Measurements from ENCODE around the gene SRCAP.

- TF ChIP-seq GATA2 (IDR thresholded peaks at IDR 0.05; ENCODE audit: low read depth, low read length): no peak
- no peak for TF ChIP-seq GATA3 (IDR thresholded peaks at IDR 0.05; ENCODE audit: low read depth, low read length)
Observed at GRCh38 chr16:30745082-30745481, 46.1 kb downstream of the SRCAP start.

All from SH-SY5Y (cell line).